HG03196 (cell line): ENCODE results near the gene SHISA6.

Experiments
- ATAC-seq: cut with Tn5 transposase; IDR thresholded peaks from one replicate; pipeline ENCODE4 v1.9.1; 2021; ENCODE audit not compliant: unreplicated experiment

Gene SHISA6

DNA sequence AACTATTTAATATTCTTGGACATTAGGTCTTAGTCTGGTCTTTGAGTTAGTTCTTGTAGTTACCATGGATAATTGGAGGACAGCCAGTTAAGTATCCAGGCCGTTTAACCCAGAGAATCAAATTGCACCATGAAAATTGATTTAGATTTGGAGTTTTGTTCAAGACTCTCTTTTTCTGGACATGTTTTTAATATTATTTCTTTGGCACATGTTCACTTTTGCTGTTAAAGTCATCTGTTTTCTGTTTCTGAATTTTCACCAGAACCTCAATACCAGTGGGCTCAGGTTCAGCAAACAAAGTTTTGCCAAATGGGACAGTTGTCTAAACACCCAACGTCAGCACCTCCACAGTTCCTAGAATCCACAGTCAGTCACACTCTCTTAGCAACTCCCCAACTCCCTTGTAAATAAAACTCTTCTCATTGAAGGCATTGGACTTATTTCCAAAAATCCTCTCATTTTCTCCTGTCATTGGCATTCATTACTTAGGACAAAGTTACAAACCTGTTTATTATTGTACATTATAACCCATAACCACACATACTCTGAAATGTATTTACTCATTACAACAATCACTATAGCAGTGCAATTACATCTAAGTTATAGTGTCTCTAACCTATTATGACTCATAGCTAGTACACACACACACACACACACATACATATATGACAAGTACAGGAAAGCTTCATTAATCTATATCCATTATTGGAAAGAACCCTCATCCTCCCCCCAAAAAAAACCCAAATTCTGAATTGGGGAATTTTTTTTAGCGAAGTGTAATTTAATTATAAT lies 323.8 kb downstream of the SHISA6 start:
- ATAC-seq = no peak

DNA sequence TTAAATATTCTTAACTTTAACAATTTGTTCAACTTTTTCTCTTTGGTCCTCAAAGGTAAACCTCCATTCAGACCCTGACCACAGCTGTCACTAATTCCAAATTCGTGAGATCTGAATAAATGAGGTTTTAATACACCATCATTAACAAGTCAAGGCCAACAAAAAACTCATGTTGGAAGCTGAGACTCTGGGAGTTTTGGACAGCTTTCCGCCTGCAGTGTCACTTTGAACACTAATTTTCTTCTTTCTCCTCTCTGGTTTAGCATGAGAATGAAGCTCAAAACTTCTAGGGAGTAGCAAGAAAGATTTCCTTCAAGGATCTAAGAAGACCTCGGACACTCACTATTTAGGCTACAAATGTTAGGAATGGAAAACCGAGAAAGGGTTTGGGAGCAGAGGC lies 324.6 kb downstream of the SHISA6 start:
- ATAC-seq = no peak

DNA sequence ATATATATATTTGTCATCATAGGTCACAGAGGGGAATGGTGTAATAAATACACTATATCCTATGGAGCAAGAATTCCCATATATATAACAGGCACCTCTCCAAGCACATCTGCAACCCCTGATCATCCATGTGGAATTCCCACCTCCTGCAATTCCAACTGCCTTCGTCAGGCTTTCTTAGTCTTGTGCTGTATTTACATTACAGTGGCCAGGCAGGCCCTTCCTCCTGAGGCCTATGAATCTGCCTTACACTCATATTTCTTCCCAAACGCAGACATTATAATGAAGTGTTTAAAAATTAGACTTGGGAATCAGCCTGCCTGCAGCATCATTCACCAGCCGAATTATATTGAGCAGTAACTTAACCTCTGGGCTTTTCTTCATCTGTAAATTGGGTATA lies 338.0 kb downstream of the SHISA6 start:
- ATAC-seq = no peak

DNA sequence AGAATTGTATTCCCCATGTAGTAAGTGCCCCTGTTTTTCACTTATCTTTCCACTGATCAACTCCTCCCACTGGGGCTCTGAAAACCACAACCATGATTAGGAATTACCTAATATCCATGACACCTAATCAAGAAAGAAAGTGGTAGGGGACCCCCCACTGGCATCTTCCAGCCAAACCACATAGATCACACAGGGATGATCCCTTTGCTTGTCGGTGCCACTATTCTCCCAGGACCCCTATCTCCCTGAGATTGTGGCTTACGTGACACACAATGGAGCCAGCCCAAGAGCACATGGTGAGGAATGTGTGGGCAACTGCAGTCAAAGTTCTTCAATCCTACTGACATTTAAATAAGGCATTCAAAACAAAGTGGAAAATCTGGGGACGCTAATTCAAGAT lies 339.7 kb downstream of the SHISA6 start:
- ATAC-seq = no peak

DNA sequence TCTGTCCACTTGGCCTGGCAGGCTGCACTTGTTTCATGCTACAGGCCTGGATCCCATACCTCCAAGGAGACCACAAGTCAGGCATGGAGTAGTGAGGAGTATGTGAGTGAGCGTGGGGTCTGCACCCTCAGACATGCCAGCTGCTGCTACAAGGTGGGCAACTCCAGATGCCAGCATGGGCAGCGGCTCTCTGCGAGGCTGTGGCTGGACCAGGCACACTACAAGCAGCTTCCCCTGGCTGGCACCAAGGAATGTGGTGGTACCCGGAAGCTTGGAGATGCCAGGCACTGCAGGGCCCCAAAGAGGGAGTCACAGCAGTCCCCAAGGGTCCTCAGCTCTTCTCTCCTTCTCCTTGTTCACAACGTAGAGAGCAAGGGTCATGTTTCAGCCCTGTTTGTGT lies 341.2 kb downstream of the SHISA6 start:
- ATAC-seq = no peak

DNA sequence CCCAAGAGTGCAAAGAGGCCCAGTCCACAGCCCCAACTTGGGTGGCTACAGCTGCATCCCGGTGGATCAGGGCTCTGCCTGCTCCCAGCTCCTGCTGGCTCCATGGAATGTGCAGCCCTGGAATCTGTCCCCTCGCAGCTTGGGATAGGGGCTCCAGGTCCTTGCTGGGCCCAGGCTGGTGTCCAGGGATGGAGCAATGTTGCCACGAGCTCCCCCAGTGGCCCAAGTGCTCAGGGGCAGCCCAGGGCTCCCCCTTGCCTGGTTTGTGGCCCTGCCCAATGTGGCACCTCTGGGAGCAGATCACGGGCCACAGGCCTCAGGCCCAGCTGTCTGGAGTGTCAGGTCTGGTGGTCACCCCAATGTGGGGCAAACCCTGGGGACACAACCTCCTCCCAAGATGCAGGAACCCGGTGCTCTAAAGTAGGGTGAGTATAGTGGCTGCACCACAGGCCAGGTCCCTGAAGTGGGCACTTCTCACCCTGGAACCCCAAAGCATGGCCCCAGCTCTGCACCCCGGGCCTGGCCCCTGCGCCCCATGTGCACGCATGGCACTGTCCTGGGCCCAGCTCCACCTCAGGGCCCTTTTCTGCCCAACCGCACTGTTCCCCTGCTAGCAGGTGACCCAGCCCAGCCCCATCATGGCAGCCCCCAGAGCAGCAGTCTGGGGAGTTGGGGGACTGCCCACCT lies 342.4 kb downstream of the SHISA6 start:
- ATAC-seq = no peak

DNA sequence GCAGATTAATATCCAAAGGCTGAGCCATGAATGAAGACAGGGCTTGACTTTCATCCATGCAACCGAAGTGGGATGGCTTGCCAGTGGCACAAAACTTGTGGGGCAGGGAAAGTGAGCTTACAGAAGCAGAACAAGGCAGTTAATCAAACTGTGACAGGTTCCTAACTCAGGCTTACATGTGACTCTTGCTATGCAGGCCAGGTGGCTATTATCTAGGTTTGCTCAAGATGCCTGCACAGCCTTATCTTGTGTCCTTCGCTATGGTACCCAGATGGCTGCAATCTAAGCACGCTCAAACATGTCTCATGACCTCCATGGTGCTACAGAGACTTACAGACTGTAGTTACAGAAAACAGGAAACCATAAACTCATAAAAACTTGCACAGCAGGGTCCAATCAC lies 348.7 kb downstream of the SHISA6 start:
- no peak for ATAC-seq

DNA sequence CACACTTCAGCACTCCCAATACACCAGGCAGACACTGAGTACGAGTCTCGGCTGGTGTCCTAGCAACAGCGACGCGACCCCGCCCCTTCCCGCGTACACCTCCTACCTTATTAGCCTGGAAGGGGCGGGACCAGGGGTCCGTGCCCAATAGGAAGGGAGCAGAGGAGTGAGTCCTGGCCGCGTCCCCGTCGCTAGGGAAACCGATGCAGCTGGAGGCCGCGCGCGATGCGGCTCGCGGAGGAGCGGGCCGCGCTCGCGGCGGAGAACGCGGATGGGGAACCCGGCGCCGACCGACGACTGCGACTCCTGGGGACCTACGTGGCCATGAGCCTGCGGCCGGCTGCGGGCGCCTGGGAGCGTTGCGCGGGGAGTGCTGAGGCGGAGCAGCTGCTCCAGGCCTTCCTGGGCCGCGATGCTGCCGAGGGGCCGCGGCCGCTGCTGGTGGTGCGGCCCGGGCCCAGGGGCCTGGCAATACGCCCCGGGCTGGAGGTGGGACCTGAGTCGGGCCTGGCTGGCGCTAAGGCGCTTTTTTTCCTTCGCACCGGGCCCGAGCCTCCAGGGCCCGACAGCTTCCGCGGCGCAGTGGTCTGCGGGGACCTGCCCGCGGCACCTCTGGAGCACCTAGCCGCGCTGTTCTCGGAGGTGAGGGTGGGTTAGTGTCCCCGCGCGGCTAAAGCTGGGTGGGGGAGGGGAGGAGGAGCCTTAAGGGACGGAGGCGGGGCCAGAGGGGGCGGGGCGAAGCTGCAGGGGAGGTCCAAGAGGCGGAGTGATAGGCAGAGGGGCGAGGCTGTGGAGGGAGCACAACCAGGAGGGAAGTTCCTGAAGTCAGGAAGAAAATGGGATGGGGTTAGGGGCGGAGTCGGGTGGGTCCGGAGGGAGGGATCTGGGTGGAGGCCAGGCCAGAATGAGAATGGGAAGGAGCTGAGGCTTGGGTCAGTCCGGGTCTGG lies 357.5 kb downstream of the SHISA6 start, which contains the start of gene DNAH9:
DNAH9 (plus strand) TSS at position 197 of the 948 bp plus-strand sequence; CDS start at position 226, 29 bp downstream.
- no peak for ATAC-seq

DNA sequence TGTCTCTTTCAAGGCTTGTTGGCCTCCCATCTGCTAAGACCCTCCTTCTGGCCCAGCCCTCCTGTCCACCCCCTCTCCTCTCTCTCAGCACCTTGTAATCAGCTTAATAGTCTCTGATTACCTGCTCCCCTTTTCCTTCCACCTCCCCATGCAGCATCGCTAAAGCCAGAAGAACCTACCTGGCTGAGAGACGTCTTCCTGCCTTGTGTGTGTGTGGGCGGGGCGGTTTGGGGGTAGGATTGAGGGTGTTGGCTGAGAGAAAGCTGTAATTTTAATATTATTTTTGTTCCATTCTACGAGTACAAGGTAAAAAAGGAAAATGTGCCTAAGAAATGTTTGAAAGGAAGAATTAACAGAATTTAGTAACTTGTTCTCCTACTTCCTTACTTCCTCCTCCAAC lies 360.6 kb downstream of the SHISA6 start:
- ATAC-seq = no peak

DNA sequence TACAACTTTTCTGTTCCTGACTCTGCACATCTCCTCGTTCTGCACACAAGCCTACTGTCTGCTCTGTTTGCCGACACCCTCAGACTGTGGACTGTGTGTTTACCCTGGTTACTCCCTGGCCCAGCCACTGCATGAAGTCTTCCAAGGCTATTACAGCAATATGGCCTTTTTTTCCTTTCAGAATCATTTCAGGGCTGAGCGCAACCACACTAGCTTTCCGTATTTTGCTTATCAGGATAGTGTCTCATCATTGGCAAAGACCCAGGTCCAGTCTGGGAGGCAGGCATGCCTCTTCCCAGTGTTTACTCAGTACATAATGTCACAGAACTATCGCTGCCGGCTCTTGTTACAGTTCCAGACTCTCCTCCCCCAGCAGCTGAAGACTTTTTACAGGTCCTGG lies 367.4 kb downstream of the SHISA6 start:
- ATAC-seq = no peak

DNA sequence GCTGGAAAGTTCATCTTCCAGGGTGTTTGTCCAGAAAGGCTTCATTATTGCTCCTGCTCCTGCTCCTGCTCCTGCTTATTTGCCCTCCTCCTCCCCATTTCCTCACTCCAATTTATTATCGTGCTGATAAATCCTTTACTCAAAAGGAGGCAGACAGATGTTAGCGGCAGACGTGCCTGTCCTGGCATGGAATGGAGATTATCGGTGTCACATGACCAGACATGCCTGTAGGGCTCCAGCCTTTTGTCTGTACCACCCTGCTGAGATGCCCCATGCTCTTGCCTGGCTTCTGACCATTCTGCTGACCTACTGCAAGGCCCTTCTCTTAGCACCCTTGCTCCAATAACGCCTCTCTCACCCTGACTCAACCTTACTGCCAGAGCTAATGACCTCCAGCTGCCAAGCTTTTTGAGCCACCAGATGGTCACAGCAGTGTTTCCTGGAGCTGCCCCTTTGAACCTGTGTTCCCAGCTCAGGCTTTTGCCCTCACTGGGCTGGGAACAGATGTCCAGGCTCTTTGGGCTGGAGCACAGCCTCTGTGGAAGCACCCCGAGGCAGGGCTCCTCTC lies 370.1 kb downstream of the SHISA6 start:
- ATAC-seq = no peak

DNA sequence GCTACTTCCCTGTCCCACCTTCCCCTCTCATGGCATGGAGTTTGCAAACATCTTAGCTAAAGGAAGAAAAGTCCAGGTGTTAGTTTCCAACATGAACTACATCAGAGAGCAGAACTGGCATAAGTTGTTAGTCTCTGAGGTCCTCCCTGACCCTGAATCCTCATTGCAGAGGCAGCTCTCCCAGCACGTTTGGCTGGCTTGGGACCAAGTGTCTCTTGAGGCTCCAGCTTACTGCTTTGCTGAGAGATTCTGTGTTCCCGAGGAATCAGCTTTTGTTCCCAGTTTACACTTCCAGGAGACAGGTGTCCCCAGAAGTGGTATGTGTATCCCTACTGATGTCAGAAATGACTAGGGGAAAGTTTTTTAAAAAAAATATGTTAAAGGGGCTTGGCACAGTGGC lies 371.9 kb downstream of the SHISA6 start:
- ATAC-seq = no peak
